Mesendoderm (in vitro differentiated cells): ENCODE measurements around the gene CABS1.

Experiments
- DNase-seq: peaks from one replicate; pipeline ENCODE4 v3.0.0; 2013
- H2AK5ac ChIP-seq: 2 replicates; pipeline ENCODE4 v1.6.1; 2013; ENCODE audit warnings: low read length, inconsistent platforms
- H2BK120ac ChIP-seq: 2 replicates; pipeline ENCODE4 v1.6.1; 2013; ENCODE audit warnings: low read depth, mild to moderate bottlenecking, low read length, moderate library complexity, mixed read lengths
- H2BK15ac ChIP-seq: replicated peaks from 2 replicates; pipeline ENCODE4 v1.6.1; 2013; ENCODE audit warnings: low read depth, mild to moderate bottlenecking, moderate library complexity
- H2BK5ac ChIP-seq: 2 replicates; pipeline ENCODE4 v1.6.1; 2013; ENCODE audit warnings: low read length, inconsistent platforms
- H3K18ac ChIP-seq: 2 replicates; pipeline ENCODE4 v1.6.1; 2013; ENCODE audit warnings: mild to moderate bottlenecking, low read length, mixed read lengths
- H3K23ac ChIP-seq: one replicate; pipeline ENCODE4 v1.6.1; 2013; ENCODE audit warnings: low read length
- H3K27ac ChIP-seq: 2 replicates; pipeline ENCODE4 v1.5.1; 2013; ENCODE audit warnings: low read depth, mild to moderate bottlenecking, inconsistent platforms, low read length, moderate library complexity
- H3K27me3 ChIP-seq: 2 replicates; pipeline ENCODE4 v1.6.1; 2013; ENCODE audit warnings: low read length, control low read depth, mild to moderate bottlenecking, inconsistent platforms; ENCODE audit not compliant: insufficient read depth, poor library complexity
- H3K36me3 ChIP-seq: 2 replicates; pipeline ENCODE4 v1.6.1; 2013; ENCODE audit warnings: low read length, inconsistent platforms; ENCODE audit not compliant: control insufficient read depth, insufficient read depth
- H3K4ac ChIP-seq: one replicate; pipeline ENCODE4 v1.6.1; 2013; ENCODE audit warnings: low read depth, mild to moderate bottlenecking, low read length, moderate library complexity
- H3K4me1 ChIP-seq: 2 replicates; pipeline ENCODE4 v1.6.1; 2013; ENCODE audit warnings: low read depth, low read length, inconsistent platforms; ENCODE audit not compliant: control insufficient read depth
- H3K4me2 ChIP-seq: 2 replicates; pipeline ENCODE4 v1.6.1; 2013; ENCODE audit warnings: low read length
- H3K4me3 ChIP-seq: 2 replicates; pipeline ENCODE4 v1.5.1; 2013; ENCODE audit warnings: mild to moderate bottlenecking, low read length
- H3K56ac ChIP-seq: one replicate; pipeline ENCODE4 v1.6.1; 2013; ENCODE audit warnings: low read length
- H3K79me1 ChIP-seq: 2 replicates; pipeline ENCODE4 v1.6.1; 2013; ENCODE audit warnings: low read length, inconsistent platforms
- H3K79me2 ChIP-seq: 2 replicates; pipeline ENCODE4 v1.6.1; 2013; ENCODE audit warnings: mild to moderate bottlenecking, low read length; ENCODE audit not compliant: control insufficient read depth, insufficient read depth
- H3K9ac ChIP-seq: 2 replicates; pipeline ENCODE4 v1.6.1; 2013; ENCODE audit warnings: low read length, inconsistent platforms
- H4K5ac ChIP-seq: one replicate; pipeline ENCODE4 v1.6.1; 2013; ENCODE audit warnings: low read length
- H4K8ac ChIP-seq: one replicate; pipeline ENCODE4 v1.6.1; 2013; ENCODE audit warnings: low read depth, mild to moderate bottlenecking, control low read depth, low read length, moderate library complexity
- WGBS: extraction: QIAGEN DNeasy Blood & Tissue Kit; methylation state at CpG from one replicate; pipeline ENCODE4 v1.1.7; 2013; ENCODE audit warnings: low lambda C conversion rate, missing lambda C conversion rate; ENCODE audit not compliant: insufficient coverage; ENCODE audit errors: extremely low coverage; 5-methylcytosine and 5-hydroxymethylcytosine counted together

Gene CABS1

DNA sequence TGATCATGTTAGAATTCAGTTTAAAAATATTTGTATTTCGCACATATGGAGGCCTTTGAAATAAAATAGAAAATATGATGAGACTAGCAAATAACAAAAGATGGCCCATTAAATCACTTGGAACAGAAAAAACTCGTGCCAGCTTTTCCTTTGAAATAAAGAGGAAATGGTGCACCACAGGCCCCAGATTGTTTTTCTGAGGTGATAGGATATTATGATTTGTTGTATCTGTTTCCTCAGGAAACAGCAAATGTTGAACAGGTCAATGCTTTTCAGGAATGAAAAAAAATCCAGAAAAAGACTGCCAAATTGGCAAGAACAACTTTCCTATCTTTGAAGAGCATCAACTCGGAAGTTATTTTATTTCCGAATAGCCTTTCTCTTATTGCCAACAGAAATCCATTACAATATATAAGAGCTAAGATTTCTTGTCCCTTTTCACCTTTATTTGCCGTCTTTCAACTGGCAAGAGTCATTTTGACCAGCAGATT, 48.0 kb downstream of the CABS1 start, which contains the start of gene SMR3B:
TSS of gene SMR3B (plus strand) at position 441 of the 491 bp plus-strand sequence. CDS start 1,380 bp downstream, outside the sequence.
- Histone ChIP-seq H3K4ac (no peak within 1 kb of the TSS), H2BK120ac (no peak within 1 kb of the TSS), H2AK5ac (no peak within 1 kb of the TSS), H2BK15ac (no peak within 1 kb of the TSS), H3K18ac (no peak within 1 kb of the TSS), H3K23ac (no peak within 1 kb of the TSS), H3K27me3 (no peaks in the 10 kb centered on the region), H3K9ac (no peak within 1 kb of the TSS), H2BK5ac (no peak within 1 kb of the TSS), H3K36me3 (no peaks in the 10 kb centered on the region), H4K8ac (no peak within 1 kb of the TSS), H3K4me2 (no peak within 1 kb of the TSS), H3K4me3 (no peak within 1 kb of the TSS), H3K4me1 (no peaks in the 10 kb centered on the region), H3K27ac (no peak within 1 kb of the TSS), H3K79me1 (no peaks in the 10 kb centered on the region), H3K56ac (no peak within 1 kb of the TSS), H4K5ac (no peak within 1 kb of the TSS), H3K79me2 (no peaks in the 10 kb centered on the region)
- DNase-seq = no peak
- WGBS = no CpG with 5 or more reads among the region's 5 CpGs
